Measurements from ENCODE around the gene EXTL1. TPM values are rescaled to one million over a fixed set of nuclear protein-coding genes. Genes with fewer than 3 reads are reported as not detected.

EXTL1 gene
- total RNA-seq, 1 experiment from 2014 or later = 0.15 TPM

DNA sequence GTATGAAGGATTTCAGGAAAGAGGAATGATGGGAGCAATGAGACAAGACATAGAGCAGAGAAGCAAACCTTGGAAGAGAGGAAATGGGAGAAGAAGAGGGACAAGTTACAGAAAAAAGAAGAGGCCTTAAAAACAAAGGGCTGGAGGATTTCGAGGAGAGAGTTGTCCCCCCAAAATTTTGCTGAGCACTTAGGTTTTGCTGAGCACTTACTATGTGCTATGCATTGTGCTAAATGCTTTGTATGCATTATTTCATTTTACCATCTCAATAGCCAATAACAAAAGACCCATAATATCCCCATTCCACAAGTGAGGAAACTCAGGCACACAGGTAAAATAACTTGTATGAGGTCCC, 48.3 kb downstream of the EXTL1 start:
- ATAC-seq = no peak
- RAD21 ChIA-PET (ENCODE audit: low non-redundant PET in 1 of 2, low total read pairs in 2 of 2, uncharacterized antibody in 2 of 2, unreplicated experiment in 2 of 2) = no interaction called here

More for the DNA sequence above, 48.3 kb downstream of the EXTL1 start:
- Histone ChIP-seq H3K9me2 (ENCODE audit: insufficient read depth) (no peaks in the 10 kb centered on the region), H2AFZ (ENCODE audit: low read depth, low read length, poor library complexity, severe bottlenecking) (no peak overlapping the region), H3K27me3 (ENCODE audit: insufficient read depth, low read length) (no peaks in the 10 kb centered on the region; the same call in 1 of the 2 replicates), H3K4me2 (ENCODE audit: low read length) (no peak overlapping the region), H3K9me3 (ENCODE audit: control insufficient read depth in 1 of 2, insufficient read depth in 1 of 2, low read depth in 1 of 2, low read length in 2 of 2) (no peaks in the 10 kb centered on the region), H3K79me2 (ENCODE audit: insufficient read depth, low read length) (no peaks in the 10 kb centered on the region), H3K27ac (ENCODE audit: low read depth, low read length) (no peak overlapping the region), H4K20me1 (ENCODE audit: insufficient read depth) (no peaks in the 10 kb centered on the region), H3K36me3 (ENCODE audit: control insufficient read depth in 1 of 2, insufficient read depth in 2 of 2, low read length in 2 of 2) (no peaks in the 10 kb centered on the region), H3K4me3 (replicated peaks in 1 of 2; ENCODE audit: low read depth in 1 of 2, low read length in 2 of 2) (no peak overlapping the region), H3K9ac (ENCODE audit: low read length) (no peak overlapping the region), H3K4me1 (ENCODE audit: control insufficient read depth in 1 of 2, insufficient read depth in 2 of 2, low read length in 2 of 2) (no peaks in the 10 kb centered on the region)
- CTCF ChIA-PET = no interaction called here
- POLR2A ChIA-PET = no interaction called here
- DNase-seq (ENCODE audit: low read depth, low spot score) = no peak
- BruUV-seq (replicated peaks) = no TSS peak
- intact Hi-C loops (cut with micrococcal nuclease) = no loop called here
- no peak for TF ChIP-seq FOSL1 (IDR thresholded peaks at IDR 0.05; ENCODE audit: low read depth)
- TF ChIP-seq, protein P1, sequence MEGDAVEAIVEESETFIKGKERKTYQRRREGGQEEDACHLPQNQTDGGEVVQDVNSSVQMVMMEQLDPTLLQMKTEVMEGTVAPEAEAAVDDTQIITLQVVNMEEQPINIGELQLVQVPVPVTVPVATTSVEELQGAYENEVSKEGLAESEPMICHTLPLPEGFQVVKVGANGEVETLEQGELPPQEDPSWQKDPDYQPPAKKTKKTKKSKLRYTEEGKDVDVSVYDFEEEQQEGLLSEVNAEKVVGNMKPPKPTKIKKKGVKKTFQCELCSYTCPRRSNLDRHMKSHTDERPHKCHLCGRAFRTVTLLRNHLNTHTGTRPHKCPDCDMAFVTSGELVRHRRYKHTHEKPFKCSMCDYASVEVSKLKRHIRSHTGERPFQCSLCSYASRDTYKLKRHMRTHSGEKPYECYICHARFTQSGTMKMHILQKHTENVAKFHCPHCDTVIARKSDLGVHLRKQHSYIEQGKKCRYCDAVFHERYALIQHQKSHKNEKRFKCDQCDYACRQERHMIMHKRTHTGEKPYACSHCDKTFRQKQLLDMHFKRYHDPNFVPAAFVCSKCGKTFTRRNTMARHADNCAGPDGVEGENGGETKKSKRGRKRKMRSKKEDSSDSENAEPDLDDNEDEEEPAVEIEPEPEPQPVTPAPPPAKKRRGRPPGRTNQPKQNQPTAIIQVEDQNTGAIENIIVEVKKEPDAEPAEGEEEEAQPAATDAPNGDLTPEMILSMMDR (IDR thresholded peaks at IDR 0.05 in 2 of 3, conservative IDR thresholded peaks at IDR 0.05 in 1 of 3; ENCODE audit: borderline replicate concordance in 1 of 3, insufficient read depth in 1 of 3, low read depth in 2 of 3, low read length in 2 of 3) = no peak
- no peak for TF ChIP-seq ELF1 (IDR thresholded peaks at IDR 0.05; ENCODE audit: borderline replicate concordance, low read depth)
- no peak for TF ChIP-seq ZFX (IDR thresholded peaks at IDR 0.05)
- no peak for TF ChIP-seq POLR2AphosphoS5 (IDR thresholded peaks at IDR 0.05; ENCODE audit: low read depth, low read length)
- no peak for TF ChIP-seq TCF7L2 (IDR thresholded peaks at IDR 0.05; ENCODE audit: borderline replicate concordance, extremely low read depth, insufficient read depth, insufficient read length)
- no peak for TF ChIP-seq EZH2phosphoT487 (IDR thresholded peaks at IDR 0.05; ENCODE audit: borderline replicate concordance)
- no peak for TF ChIP-seq YY1 (IDR thresholded peaks at IDR 0.05; ENCODE audit: extremely low read depth, insufficient replicate concordance, low read depth, low read length)
- no peak for TF ChIP-seq ZNF274 (IDR thresholded peaks at IDR 0.05; ENCODE audit: low read depth, low read length)
- no peak for TF ChIP-seq EZH2 (IDR thresholded peaks at IDR 0.05)
- no peak for TF ChIP-seq SIN3A (IDR thresholded peaks at IDR 0.05; ENCODE audit: low read depth)
- no peak for TF ChIP-seq RAD21 (IDR thresholded peaks at IDR 0.05; ENCODE audit: low read depth)
- TF ChIP-seq, protein P2, sequence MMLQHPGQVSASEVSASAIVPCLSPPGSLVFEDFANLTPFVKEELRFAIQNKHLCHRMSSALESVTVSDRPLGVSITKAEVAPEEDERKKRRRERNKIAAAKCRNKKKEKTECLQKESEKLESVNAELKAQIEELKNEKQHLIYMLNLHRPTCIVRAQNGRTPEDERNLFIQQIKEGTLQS (IDR thresholded peaks at IDR 0.05) = no peak
- TF ChIP-seq, protein P3, sequence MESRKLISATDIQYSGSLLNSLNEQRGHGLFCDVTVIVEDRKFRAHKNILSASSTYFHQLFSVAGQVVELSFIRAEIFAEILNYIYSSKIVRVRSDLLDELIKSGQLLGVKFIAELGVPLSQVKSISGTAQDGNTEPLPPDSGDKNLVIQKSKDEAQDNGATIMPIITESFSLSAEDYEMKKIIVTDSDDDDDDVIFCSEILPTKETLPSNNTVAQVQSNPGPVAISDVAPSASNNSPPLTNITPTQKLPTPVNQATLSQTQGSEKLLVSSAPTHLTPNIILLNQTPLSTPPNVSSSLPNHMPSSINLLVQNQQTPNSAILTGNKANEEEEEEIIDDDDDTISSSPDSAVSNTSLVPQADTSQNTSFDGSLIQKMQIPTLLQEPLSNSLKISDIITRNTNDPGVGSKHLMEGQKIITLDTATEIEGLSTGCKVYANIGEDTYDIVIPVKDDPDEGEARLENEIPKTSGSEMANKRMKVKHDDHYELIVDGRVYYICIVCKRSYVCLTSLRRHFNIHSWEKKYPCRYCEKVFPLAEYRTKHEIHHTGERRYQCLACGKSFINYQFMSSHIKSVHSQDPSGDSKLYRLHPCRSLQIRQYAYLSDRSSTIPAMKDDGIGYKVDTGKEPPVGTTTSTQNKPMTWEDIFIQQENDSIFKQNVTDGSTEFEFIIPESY (IDR thresholded peaks at IDR 0.05; ENCODE audit: extremely low read depth, insufficient replicate concordance, low read length) = no peak
- TF ChIP-seq EGR1 (IDR thresholded peaks at IDR 0.05; ENCODE audit: low read depth) = no peak
- TF ChIP-seq CEBPB (IDR thresholded peaks at IDR 0.05; ENCODE audit: low read depth) = no peak
